Uterus (tissue), 4 donors: ENCODE data around the gene AKR1D1. TPM values are rescaled to one million over a fixed set of nuclear protein-coding genes. Genes with fewer than 3 reads are reported as not detected.
"Not testable (repeated sequence)": the region's sequence is repeated elsewhere in the genome, so short reads cannot be mapped to it uniquely, and the experiment has no call there.

Source experiments
- DNase-seq, 2 donors: peaks; one replicate each; pipeline ENCODE4 v3.0.0-alpha.2; 2019 to 2020
- H3K27ac ChIP-seq, 2 donors: fragments of 200-600 bp; sonication (generic); 1 replicate in 1 of 2; 2 replicates in 1 of 2; pipeline ENCODE4 v1.5.1; 2016 to 2018
- H3K27me3 ChIP-seq, 2 donors: fragments of 200-600 bp; sonication (generic); one replicate each; pipeline ENCODE4 v1.5.1; 2018 to 2019; ENCODE audit warnings: control low read depth in 1 of 2
- H3K36me3 ChIP-seq, 2 donors: fragments of 200-600 bp; sonication (generic); one replicate each; pipeline ENCODE4 v1.5.1; 2019; ENCODE audit warnings: control low read depth in 1 of 2
- H3K4me1 ChIP-seq, 2 donors: fragments of 200-600 bp; sonication (generic); one replicate each; pipeline ENCODE4 v1.5.1; 2018 to 2019; ENCODE audit warnings: control low read depth in 1 of 2
- H3K4me3 ChIP-seq, 2 donors: fragments of 200-600 bp; sonication (generic); 1 replicate in 1 of 2; 2 replicates in 1 of 2; pipeline ENCODE4 v1.5.1; 2018 to 2019; ENCODE audit warnings: mild to moderate bottlenecking in 1 of 2
- H3K9me3 ChIP-seq, 2 donors: fragments of 200-600 bp; sonication (generic); one replicate each; pipeline ENCODE4 v1.5.1; 2019; ENCODE audit warnings: control low read depth in 1 of 2
- POLR2A ChIP-seq, 2 donors: fragments of 450-650 bp; IDR thresholded peaks; one replicate each; pipeline ENCODE4 v1.6.1; 2016; ENCODE audit warnings: antibody characterized with exemption in 2 of 2, mild to moderate bottlenecking in 1 of 2, moderate library complexity in 1 of 2
- intact Hi-C: fragments of 100-400 bp; cut with DNase I; formaldehyde crosslinking; loops from one replicate; pipeline ENCODE4 v1.15.1; 2023; ENCODE audit warnings: low total_unique reads
- total RNA-seq, 4 donors: library from RNA; depleted of rRNA in 3 of 4; stranded (reverse); fragments of >200 nt in 3 of 4; gene quantifications; one replicate each; pipeline versions ENCODE4 v1.1.0 to v1.2.4, GENCODE V29; 2014 to 2023
- TF ChIP-seq, protein P1 (sequence below), 4 experiments: fragments of 200-600 bp in 2 of 4; fragments of 450-650 bp in 2 of 4; sonication (generic) in 2 of 4; IDR thresholded peaks; one replicate each; pipeline ENCODE4 v1.5.1; 2016 to 2019; ENCODE audit warnings: antibody characterized with exemption in 4 of 4, mild to moderate bottlenecking in 2 of 4, moderate library complexity in 1 of 4
- donor health status: DM: yes; HTN: yes; CAD: no.

Gene AKR1D1
- total RNA-seq, 4 donors from 2014 or later: not detected

DNA sequence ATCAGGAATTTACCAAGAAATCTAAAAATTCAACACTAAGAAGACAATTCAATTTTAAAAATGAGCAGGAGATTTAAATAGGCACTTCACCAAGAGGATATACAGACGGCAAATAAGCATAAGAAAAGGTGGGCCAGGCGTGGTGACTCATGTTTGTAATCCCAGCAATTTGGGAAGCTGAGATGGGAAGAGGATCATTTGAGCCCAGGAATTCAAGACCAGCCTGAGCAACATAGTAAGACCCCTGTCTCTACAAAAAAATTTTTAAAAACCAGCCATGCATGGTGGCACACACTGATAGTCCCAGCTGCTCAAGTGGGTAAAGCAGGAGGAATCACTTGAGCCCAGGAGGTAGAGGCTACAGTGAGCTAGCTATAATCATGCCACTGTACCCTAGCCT is 3.5 kb upstream of the AKR1D1 start:
- intact Hi-C loops: no loop called here
- TF ChIP-seq POLR2A (IDR thresholded peaks at IDR 0.05): no peak
- TF ChIP-seq, protein P1, sequence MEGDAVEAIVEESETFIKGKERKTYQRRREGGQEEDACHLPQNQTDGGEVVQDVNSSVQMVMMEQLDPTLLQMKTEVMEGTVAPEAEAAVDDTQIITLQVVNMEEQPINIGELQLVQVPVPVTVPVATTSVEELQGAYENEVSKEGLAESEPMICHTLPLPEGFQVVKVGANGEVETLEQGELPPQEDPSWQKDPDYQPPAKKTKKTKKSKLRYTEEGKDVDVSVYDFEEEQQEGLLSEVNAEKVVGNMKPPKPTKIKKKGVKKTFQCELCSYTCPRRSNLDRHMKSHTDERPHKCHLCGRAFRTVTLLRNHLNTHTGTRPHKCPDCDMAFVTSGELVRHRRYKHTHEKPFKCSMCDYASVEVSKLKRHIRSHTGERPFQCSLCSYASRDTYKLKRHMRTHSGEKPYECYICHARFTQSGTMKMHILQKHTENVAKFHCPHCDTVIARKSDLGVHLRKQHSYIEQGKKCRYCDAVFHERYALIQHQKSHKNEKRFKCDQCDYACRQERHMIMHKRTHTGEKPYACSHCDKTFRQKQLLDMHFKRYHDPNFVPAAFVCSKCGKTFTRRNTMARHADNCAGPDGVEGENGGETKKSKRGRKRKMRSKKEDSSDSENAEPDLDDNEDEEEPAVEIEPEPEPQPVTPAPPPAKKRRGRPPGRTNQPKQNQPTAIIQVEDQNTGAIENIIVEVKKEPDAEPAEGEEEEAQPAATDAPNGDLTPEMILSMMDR (IDR thresholded peaks at IDR 0.05): no peak
- no peaks in the 10 kb centered on the region for H3K9me3 ChIP-seq
- no peaks in the 10 kb centered on the region for H3K4me1 ChIP-seq
- no peak overlapping the region for H3K27ac ChIP-seq
- DNase-seq: no peak
- no peak overlapping the region for H3K4me3 ChIP-seq
- H3K36me3 ChIP-seq: no peaks in the 10 kb centered on the region
- no peaks in the 10 kb centered on the region for H3K27me3 ChIP-seq

DNA sequence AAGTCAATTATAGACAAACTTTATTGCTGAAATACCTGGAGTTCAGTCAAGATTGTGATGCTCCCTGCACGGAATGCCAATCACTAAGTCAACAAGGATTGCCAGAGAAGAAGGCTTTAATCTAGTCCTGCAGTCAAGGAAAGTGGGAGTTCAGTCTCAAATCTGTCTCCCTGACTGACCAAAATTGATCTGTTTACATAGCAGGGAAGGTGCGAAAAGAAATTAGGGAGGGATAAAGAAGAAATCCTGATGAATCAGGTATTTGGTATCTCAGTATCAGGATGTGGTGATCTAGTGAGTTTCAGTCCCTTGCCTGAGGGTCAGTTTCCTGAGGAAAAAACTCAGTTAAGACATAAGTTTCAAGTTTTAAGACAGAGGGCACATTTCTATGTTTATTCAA is 2.1 kb upstream of the AKR1D1 start:
- H3K27me3 ChIP-seq: no peaks in the 10 kb centered on the region
- no peaks in the 10 kb centered on the region for H3K36me3 ChIP-seq
- H3K4me1 ChIP-seq: no peaks in the 10 kb centered on the region
- H3K4me3 ChIP-seq: no peak overlapping the region
- no peak overlapping the region for H3K27ac ChIP-seq
- DNase-seq: no peak
- TF ChIP-seq, protein P1 (IDR thresholded peaks at IDR 0.05): no peak
- TF ChIP-seq POLR2A (IDR thresholded peaks at IDR 0.05): no peak
- H3K9me3 ChIP-seq: no peaks in the 10 kb centered on the region
- intact Hi-C loops: no loop called here

DNA sequence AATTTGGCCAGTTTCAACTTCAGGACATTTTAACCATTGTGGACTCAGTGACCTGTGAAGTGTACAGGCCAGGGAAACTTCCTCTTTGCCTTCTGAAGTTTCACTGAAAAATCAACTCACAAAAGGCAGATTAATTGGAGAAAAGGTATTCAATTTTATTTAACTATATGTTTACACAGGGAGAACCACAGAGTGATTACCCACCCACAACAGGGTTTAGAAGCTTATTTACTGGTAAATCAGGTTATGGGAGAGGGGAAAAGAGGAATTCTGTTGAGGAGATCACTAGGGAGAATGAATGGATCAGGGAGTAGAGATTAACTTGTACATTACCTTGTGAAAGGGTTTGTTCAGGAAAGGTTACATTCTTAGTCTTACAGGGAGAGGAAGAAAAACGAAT is 1.7 kb upstream of the AKR1D1 start:
- no peak for DNase-seq
- intact Hi-C loops: no loop called here
- no peaks in the 10 kb centered on the region for H3K36me3 ChIP-seq
- TF ChIP-seq, protein P1 (IDR thresholded peaks at IDR 0.05): no peak
- TF ChIP-seq POLR2A (IDR thresholded peaks at IDR 0.05): no peak
- H3K4me3 ChIP-seq: no peak overlapping the region
- no peaks in the 10 kb centered on the region for H3K9me3 ChIP-seq
- H3K27ac ChIP-seq: no peak overlapping the region
- no peaks in the 10 kb centered on the region for H3K27me3 ChIP-seq
- H3K4me1 ChIP-seq: no peaks in the 10 kb centered on the region

DNA sequence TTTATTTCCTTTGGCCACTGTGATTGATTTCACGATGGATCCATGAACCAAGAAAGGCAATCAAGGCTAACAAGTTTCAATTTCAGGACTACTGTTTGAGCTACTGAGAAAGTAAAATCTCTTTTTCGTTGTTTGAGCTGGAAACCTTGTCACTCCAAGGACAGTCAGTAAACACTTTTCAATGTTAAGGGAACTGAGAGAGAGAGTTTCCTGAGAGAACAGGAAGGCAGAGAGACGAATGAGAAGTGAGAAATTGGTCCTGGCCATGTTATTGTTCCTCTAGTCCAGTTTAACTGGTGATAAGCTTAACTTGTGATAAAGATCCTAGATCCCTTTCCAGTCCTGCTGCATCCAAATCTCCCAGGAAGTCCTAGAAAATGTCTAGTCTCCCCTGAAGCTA is 909 bp upstream of the AKR1D1 start:
- H3K27me3 ChIP-seq: no peaks in the 10 kb centered on the region
- no peak overlapping the region for H3K27ac ChIP-seq
- no peaks in the 10 kb centered on the region for H3K9me3 ChIP-seq
- H3K36me3 ChIP-seq: no peaks in the 10 kb centered on the region
- H3K4me1 ChIP-seq: no peaks in the 10 kb centered on the region
- no peak for DNase-seq
- intact Hi-C loops: no loop called here
- H3K4me3 ChIP-seq: no peak overlapping the region
- TF ChIP-seq, protein P1 (IDR thresholded peaks at IDR 0.05): no peak
- no peak for TF ChIP-seq POLR2A (IDR thresholded peaks at IDR 0.05)

DNA sequence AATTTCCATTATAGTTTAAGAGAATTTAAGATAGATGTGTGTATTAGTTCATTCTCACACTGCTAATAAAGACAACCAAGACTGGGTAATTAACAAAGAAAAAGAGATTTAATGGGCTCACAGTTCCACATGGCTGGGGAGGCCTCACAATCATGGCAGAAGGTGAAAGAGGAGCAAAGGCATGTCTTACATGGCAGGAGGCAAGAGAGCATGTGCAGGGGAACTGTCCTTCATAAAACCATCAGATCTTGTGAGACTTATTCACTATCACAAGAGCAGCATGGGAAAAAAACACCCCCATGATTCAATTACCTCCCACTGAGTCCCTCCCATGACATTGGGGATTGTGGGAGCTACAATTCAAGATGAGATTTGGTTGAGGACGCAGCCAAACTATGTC is 473 bp upstream of the AKR1D1 start:
- H3K9me3 ChIP-seq, H3K36me3 ChIP-seq, DNase-seq, intact Hi-C loops, H3K27me3 ChIP-seq, H3K27ac ChIP-seq, H3K4me3 ChIP-seq, H3K4me1 ChIP-seq: not testable (repeated sequence)

DNA sequence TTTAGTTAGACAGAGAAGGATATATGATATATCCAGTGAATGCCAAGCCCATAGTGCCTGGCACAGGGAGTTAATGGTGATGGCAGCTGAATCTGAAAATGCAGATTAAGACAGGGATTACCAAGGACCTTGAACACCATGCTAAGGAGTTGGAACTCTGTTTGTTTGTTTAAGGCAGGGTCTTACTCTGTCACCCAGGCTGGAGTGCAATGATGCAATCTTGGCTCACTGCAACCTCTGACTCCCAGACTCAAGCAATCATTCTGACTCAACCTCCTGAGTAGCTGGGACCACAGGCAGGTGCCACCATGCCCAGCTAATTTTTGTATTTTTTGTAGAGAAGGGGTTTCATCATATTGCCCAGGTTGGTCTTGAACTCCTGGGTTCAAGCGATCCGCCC is 1.6 kb downstream of the AKR1D1 start:
- intact Hi-C loops: no loop called here

More for the DNA sequence above, 1.6 kb downstream of the AKR1D1 start:
- Histone ChIP-seq H3K27ac (no peak overlapping the region), H3K27me3 (no peaks in the 10 kb centered on the region), H3K36me3 (no peaks in the 10 kb centered on the region), H3K9me3 (no peaks in the 10 kb centered on the region), H3K4me3 (no peak overlapping the region), H3K4me1 (no peaks in the 10 kb centered on the region)
- DNase-seq: no peak
- TF ChIP-seq, protein P1 (IDR thresholded peaks at IDR 0.05): no peak
- TF ChIP-seq POLR2A (IDR thresholded peaks at IDR 0.05): no peak
